GM06990 (cell line): ENCODE measurements around the gene ZNF524.
A peak's percentile ranks its signal among the peaks of the same experiment; 100 is the strongest.

Source experiments
- DNase-seq: peaks from one replicate; pipeline ENCODE4 v3.0.0-alpha.2; 2011; ENCODE audit not compliant: insufficient read length; ENCODE audit errors: extremely low read depth
- H3K27me3 ChIP-seq: replicated peaks from 2 replicates; pipeline ENCODE4 v1.6.0; 2011; ENCODE audit warnings: low read length; ENCODE audit not compliant: control insufficient read depth, insufficient read depth
- H3K36me3 ChIP-seq: 2 replicates; pipeline ENCODE4 v1.5.1; 2011; ENCODE audit warnings: low read length; ENCODE audit not compliant: control insufficient read depth, insufficient read depth
- H3K4me3 ChIP-seq: replicated peaks from 2 replicates; pipeline ENCODE4 v1.5.1; 2011; ENCODE audit warnings: low read depth, mild to moderate bottlenecking, control low read depth, low read length
- TF ChIP-seq, protein P1 (sequence below): IDR thresholded peaks from 2 replicates; pipeline ENCODE4 v1.5.1; 2011; ENCODE audit warnings: low read length, control low read depth, mild to moderate bottlenecking, inconsistent platforms; ENCODE audit not compliant: insufficient read depth, poor library complexity, severe bottlenecking

ZNF524 gene

DNA sequence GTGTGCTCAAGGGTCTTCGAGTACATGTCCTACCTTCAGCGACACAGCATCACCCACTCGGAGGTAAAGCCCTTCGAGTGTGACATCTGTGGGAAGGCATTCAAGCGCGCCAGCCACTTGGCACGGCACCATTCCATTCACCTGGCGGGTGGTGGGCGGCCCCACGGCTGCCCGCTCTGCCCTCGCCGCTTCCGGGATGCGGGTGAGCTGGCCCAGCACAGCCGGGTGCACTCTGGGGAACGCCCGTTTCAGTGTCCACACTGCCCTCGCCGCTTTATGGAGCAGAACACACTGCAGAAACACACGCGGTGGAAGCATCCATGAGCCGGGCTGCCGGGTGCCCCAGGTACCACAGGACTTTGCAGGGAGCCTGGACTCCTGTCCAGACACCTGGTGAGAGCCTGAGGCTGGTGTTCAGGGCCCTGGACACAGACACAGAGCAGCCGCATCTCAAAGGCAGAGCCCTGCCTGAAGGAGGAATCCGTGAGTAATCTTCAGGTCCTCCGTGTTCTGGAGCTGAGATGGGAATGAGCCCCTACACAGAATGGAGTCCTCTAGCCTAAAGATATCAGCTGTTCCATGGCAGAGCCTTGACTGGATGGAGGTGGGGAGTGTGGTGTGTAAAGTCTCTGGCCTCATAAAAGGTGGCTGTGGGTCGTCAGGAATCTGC lies 44.9 kb downstream of the ZNF524 start:
- DNase-seq, result no peak
- Histone ChIP-seq H3K36me3 (peaks cover 11% of the 10 kb centered on the region), H3K4me3 (peak overlapping the region; percentile 90), H3K27me3 (no peaks in the 10 kb centered on the region)
- TF ChIP-seq, protein P1, sequence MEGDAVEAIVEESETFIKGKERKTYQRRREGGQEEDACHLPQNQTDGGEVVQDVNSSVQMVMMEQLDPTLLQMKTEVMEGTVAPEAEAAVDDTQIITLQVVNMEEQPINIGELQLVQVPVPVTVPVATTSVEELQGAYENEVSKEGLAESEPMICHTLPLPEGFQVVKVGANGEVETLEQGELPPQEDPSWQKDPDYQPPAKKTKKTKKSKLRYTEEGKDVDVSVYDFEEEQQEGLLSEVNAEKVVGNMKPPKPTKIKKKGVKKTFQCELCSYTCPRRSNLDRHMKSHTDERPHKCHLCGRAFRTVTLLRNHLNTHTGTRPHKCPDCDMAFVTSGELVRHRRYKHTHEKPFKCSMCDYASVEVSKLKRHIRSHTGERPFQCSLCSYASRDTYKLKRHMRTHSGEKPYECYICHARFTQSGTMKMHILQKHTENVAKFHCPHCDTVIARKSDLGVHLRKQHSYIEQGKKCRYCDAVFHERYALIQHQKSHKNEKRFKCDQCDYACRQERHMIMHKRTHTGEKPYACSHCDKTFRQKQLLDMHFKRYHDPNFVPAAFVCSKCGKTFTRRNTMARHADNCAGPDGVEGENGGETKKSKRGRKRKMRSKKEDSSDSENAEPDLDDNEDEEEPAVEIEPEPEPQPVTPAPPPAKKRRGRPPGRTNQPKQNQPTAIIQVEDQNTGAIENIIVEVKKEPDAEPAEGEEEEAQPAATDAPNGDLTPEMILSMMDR, result no peak

DNA sequence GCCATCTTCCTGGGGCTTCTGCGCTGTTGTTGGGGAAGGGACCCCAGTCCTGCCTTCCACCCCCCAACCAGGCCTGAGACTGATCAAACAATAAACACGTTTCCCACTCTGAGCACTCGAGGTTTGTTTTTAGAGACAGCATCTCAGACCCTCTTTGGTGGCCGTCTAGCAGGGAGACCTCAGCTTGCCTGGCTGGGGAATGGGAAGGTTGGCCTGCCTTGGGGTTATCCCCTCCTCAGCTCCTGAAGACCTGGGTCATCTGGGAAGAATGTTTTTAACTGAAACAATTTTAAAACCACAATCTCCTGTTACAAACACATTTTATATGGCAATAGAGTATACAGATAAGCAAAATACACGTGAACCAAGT lies 45.4 kb downstream of the ZNF524 start:
- Histone ChIP-seq H3K4me3 (peak overlapping the region; percentile 90), H3K36me3 (peaks cover 11% of the 10 kb centered on the region), H3K27me3 (no peaks in the 10 kb centered on the region)
- no peak for DNase-seq
- TF ChIP-seq, protein P1, result no peak

DNA sequence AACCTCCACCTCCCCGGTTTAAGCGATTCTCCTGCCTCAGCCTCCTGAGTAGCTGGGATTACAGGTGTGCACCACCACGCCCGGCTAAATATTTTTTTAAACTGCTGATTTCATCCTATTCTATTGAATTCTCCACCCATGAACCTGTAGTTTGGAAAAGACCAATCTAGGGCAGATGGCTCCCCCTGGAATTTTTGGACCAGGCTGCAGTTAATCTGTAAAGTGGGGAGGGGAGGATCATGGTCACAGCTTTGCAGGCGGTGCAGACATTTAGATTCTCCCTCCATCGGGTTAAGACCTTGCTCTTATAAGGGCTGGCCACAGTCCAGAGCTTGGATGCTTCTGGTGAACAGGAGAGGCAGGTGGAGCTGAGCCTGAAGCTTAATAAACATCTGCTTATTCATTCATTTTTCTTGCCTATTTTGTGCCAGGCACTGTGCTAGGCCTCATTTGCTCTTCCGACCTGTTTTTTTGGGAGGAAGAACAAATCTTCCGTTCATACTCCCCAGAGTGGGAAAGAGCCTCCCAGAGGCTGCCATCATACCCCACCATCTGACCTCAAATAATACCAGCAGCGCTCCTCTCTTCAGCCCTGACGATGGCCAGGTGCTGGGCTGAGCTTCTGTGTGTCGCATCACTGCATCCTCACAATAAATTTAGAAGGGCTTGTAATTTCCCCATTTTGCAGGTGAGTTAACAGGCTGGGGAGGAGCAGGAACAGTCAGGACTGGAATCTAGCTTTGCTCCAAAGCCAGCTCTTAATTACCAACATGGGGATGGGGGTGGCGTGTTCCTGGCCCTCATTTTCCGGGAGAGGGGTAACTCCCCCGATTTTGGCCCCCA lies 47.0 kb downstream of the ZNF524 start:
- Histone ChIP-seq H3K27me3 (no peaks in the 10 kb centered on the region), H3K36me3 (peaks cover 11% of the 10 kb centered on the region), H3K4me3 (peak overlapping the region; percentile 83)
- no peak for DNase-seq
- TF ChIP-seq, protein P1, result no peak

DNA sequence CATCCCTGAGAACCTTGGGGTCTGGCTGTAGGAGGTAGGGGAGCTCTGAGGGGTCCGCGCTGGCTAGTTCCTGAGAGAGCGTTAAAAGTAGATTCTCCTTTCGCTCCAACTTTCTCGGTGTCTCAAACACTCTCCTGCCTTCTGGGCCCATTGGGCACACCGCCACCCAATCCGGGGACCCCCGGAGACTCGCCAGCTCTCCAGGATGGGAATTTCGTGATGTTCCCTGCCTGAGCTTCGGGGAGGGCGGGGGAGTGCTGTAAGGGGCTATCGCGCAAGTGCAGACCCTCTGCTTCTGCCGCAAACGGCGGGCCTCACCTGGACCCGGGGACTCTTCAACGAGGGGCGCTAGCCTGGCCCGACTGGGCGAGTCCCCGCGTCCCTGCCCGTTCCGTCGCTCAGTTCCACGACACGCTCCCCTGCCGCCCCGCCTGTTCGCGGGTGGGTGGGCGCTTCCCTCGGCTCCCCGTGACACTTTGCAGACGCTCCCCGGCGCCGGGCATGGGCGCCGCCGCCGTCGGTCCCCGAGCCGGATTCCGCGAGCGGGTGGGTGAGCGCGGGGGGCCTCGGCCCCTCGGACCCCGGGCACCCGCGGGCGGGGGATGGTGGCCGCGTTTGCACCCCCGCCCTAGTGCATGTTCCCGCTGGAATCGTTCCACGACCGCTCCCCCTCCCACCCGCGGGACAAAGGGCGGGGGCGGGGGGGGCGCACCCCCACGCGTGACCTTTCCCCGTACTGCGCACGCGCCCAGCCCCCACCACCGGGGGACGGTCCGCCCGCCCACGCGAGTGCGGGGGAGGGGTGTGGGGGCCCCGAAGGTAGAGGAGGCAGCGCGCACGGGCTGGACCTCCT lies 47.9 kb downstream of the ZNF524 start, which contains the start of gene CCDC106:
Gene CCDC106, plus strand, starts transcription at position 481 of the 853 bp plus-strand sequence. CDS start 835 bp downstream, outside the sequence.
- TF ChIP-seq, protein P1, result no peak
- peaks cover 15% of the 10 kb centered on the region for H3K36me3 ChIP-seq

DNA sequence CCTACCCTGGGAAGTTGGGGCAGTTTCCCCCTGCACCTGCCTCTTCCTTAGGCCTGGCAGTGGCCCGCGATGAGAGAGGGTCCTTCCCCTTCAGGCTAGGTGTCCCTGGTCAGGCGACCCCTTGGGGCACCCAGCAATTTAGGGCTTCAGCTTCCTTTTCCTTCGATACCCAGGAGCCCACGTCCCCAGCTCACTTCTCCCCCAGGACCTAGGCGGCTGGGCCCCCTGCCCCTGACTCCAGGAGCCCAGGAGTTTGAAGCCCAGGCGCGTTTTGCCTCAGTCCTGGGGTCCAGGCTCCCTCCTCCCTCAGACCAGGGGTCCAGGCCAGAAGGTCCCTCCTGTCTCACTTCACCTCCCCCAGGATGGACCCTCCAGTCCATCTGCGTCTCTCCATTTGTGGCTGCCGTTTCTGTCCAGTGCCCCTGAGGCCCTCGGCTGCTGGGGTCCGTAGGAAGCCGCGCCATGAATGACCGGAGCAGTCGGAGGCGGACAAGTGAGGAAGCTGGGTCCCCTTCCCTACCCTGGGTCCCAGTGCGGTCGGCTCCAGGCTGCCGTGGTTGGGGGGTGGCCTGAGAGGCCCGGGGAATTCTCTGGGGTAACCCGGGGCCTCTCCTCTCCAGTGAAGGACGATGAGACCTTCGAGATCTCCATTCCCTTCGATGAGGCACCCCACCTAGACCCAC lies 48.6 kb downstream of the ZNF524 start:
- Histone ChIP-seq H3K4me3 (peak overlapping the region; percentile 83), H3K27me3 (no peaks in the 10 kb centered on the region), H3K36me3 (peaks cover 15% of the 10 kb centered on the region)
- TF ChIP-seq, protein P1, result no peak
- DNase-seq, result no peak

More for the DNA sequence above, 47.9 kb downstream of the ZNF524 start, which contains the start of gene CCDC106:
- H3K4me3 ChIP-seq, result peak within 1 kb of the TSS; percentile 83
- DNase-seq, result peak; percentile 85
- no peaks in the 10 kb centered on the region for H3K27me3 ChIP-seq
